NCI-H345 treated with DMSO at 0.1 percent for 48 hours (cell line): ENCODE measurements around the gene RAPGEFL1.
A peak's percentile ranks its signal among the peaks of the same experiment; 100 is the strongest.
"Not testable (repeated sequence)": the region's sequence is repeated elsewhere in the genome, so short reads cannot be mapped to it uniquely, and the experiment has no call there.

Source experiments
- DNase-seq: peaks from one replicate; lab custom pipeline; 2025; ENCODE audit not compliant: unreplicated experiment; lab: John Stamatoyannopoulos, UW

Gene RAPGEFL1

DNA sequence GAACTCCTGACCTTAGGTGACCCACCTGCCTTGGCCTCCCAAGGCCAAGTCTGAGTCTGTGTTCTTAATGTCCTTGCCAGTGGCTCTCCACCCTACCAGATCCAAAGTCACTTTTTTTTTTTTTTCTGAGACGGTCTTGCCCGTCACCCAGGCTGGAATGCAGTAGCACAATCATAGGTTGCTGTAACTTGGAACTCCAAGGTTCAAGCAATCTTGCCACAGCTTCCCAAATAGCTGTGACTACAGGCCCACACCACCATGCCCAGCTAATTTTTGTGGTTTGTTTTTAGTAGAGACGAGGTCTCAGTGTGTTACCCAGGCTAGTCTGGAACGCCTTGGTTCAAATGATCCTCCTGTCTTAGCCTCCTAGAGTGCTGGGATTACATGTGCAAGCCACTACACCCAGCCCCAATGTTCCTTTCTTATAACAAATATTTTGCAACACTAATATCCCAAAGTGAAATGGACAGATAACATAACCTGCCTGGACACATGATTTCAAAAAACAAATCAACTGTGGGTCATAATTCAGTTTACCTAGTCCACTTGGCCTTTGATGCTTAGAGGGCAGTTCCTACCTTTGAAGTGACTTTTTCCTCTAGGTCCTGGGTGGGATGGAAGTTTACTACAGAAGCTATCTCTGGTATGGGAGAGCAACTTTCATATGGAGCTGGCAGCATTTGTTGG lies 4.0 kb upstream of the RAPGEFL1 start:
- DNase-seq = no peak

DNA sequence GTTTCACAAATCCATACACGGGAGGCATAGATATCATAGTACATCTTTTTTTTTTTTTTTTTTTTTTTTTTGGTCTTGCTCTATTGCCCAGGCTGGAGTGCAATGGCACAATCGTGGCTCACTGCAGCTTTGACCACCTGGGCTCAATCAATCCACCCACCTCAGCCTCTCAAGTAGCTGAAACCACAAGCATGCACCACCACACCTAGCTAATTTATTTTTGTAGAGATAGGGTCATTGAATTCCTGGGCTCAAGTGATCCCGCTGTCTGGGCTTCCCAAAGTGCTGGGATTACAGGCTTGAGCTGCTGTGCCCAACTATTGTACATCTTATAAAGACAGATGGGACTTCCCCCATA lies 3.5 kb upstream of the RAPGEFL1 start:
- no peak for DNase-seq

DNA sequence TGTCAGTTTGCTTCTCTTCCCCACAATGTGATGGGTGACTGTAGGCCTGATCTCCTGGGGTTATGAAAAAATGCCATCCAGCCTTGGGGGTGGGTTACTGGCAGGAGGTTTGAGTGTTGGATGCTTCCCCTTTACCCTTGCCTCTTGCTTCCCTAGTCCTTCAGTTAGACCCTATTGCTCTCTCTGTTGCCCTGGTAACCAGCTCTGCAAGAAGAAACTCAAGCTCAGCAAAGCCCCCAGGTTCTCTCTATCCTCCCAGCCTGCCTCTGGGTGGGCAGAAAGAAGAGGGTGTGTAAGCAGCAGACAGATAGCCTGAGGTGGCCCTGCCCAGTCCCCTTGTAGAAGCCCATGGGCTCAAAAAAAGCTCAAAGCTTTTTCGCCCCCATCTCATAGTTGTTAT lies 2.8 kb upstream of the RAPGEFL1 start:
- no peak for DNase-seq

DNA sequence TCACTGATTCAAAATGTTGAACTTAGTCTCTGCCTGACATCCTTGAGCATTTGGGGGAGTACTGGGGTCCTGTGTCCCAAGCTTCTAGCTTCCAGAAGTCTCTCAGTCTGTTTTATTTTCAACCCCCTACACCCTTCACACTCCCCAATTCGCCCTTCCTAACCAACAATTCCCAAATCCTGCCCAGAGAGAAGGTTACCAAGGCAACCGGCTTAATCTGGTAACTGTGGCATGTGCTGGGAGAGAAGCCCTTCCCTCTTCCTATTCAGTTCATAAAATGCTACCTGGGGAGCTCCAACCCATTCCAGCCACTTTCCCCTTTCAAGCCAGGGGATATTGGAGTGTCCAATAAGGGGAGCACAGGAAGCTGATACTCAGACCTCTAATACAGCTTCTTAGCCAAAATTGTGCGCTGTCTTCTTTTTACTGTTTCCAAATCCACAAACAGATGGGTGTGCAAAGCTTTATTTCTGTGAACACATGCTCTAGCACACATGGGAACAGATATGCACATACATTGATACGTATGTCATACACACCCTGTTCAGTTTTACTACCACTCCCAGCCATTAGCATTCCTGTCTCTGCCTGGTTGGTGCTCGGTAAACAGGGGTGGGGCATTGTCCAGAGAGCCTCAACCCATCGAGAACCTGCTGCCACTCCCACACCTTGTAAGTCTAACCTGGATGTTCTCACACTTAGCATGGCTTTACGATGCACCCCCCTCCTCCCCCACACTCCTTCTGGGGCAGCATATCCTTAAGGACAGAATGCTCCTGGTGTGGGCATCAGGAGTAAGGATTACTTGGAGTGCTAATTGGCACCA lies 1.1 kb upstream of the RAPGEFL1 start:
- no peak for DNase-seq

DNA sequence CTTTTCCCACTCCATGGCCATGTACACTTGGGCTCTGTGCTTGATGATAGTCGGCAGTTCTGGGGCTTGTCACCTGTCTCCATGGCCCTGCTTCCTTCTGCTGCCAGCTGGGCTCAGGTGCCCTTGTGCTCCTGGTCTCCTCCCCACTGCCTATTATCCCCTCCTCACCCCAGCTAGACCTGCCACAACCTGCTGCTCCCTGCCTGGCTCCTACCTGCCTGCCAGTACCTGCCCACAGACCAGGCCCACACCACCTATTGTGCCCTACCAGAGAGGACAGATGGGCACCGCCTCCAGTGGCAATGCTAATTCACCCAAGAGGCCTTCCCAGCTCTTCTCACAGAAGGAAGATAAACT lies 538 bp upstream of the RAPGEFL1 start:
- peak; percentile 46 for DNase-seq

DNA sequence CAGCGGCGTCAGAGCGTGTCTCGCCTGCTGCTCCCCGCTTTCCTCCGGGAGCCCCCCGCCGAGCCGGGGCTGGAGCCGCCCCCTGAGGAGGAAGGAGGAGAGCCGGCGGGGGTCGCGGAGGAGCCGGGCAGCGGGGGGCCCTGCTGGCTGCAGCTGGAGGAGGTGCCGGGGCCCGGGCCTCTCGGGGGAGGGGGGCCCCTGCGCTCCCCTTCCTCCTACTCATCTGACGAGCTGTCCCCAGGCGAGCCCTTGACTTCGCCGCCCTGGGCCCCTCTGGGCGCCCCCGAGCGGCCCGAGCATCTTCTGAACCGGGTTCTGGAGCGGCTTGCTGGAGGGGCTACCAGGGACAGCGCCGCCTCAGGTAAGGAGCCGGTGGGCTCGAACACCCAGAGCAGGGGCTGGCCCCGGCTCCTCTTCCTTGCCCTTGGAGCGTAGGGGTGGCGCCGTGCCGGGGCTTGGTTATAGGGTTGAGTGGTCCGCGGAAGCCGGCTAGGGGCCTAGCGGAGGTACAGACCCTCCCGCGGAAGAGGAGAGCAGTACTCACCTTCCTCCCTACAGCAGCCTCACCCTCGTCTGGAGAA lies 841 bp downstream of the RAPGEFL1 start:
- DNase-seq = no peak

DNA sequence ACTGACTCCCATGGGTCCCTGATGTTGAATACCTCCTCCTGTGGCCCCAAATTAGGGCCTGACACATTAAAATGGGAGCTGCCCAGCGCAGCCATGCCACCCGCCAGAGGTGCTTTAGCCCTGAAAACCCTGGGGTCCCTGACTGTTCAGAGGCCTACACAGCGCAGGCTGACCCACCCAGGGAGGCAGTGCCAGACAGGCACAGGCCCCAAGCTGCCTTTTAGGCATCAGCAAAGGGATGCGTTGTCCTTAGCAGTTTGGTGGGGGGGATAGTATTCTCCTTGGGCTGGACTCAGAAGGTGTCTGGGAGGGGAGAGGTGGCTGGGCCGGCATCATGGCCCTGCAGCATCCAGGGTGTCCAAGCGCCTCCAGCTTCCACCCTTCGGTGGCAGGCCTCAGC lies 1.4 kb downstream of the RAPGEFL1 start:
- DNase-seq = no peak

DNA sequence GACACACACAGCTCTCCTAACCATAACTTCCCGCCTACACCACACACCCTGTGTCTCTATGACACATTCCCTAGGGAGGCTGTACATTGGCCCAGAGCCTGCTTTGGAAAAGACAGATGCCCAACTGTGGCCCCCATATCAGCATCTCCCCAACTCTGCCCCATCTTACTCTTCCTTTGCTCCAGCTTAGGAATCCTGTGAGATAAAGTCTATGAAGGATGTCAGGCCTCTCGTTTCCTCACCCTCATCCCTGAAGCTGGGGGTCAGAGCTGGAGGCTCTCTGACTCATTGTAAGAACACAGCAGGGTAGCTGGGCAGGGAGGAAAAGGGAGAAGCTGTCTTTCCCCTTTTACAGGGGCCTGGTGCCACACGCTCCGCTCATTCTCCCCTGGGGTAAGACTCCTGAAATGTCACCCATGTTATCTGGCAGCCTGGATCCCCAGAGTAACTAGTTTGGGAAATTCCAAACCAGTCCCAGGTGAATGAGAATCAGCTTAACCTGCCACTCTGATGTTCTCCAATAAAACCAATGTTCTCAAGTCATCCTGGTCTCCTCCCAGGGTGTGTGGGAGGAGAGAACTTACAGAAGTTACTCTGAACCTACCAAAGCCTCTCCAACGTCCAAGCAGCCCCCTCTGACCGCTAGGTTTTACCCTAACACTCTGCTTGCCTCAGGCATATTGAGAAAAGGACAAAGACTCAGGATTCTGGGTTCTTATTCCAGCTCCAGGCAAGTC lies 2.8 kb downstream of the RAPGEFL1 start:
- DNase-seq = no peak

DNA sequence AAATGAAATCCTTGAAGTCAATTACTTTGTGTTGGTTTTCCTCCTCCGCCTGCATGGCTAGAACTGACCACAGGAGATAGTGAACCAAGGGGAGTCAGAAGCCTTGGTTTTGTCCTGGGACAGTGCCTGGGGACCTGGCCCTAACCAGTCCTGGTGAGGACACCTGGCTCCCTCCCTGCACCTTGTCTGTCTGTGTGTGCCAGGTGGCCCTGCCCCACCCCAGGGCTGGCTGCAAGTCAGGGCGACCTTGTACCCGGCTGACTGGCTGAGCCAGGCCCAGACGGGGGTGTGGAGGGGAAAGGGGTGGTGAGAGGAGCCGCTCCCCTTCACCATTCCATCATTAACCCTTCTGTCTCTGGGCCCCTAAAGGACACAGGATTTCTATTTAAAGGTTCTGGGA lies 3.4 kb downstream of the RAPGEFL1 start:
- no peak for DNase-seq

DNA sequence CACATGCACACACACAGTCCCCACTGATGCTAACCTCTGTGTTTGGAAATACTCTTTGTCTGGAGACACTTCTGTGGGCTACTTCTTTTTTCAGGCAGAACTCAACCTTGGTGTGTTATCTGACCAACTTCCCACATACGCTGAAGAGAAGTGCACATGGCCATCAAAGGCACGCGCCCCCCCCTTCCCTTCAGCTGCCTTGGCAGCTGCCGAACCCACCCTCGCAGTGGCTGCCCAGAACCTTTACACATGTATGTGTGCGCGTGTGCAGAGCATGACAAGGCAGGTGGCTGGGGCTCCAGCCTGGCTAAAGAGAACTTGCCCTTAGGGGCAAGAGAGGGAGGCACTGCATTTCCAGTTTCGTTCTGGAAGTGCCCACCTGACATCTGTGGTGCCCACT lies 3.9 kb downstream of the RAPGEFL1 start:
- DNase-seq = no peak

DNA sequence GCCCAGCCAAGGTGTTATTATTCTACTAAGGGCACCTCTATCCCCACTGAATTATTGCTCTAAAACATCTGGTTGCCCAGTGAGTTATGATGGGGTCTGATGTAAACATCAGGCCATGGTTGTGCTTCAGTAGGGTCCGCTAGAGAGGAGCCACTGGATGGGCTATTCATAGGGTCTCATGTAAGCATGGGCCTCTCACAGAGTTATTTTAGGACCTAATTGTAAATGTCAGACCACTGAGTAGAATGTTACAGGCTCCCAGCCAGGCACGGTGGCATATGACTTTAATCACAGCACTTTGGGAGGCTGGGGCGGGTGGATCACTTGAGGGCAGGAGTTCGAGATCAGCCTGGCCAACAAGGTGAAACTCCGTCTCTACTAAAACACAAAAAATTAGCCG lies 5.3 kb downstream of the RAPGEFL1 start:
- no peak for DNase-seq

DNA sequence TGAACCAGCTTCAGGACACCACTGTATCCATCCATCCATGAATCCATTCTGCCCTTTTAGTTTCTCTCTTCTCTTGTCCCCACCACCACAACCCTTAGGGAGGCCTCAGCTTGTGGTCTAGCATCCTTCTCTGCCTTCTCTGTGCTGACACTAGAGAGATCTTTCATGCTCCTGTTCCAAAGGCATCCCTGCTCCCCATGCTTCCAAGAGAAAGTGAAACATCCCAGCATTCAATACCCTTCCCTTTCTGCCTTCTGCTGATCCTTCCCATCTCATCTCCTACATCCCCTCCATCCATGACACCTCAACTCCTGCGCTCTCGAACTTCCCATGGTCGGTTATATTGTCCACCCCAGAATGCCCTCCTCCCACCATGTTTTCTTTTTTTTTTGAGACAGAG lies 10.0 kb downstream of the RAPGEFL1 start:
- no peak for DNase-seq

DNA sequence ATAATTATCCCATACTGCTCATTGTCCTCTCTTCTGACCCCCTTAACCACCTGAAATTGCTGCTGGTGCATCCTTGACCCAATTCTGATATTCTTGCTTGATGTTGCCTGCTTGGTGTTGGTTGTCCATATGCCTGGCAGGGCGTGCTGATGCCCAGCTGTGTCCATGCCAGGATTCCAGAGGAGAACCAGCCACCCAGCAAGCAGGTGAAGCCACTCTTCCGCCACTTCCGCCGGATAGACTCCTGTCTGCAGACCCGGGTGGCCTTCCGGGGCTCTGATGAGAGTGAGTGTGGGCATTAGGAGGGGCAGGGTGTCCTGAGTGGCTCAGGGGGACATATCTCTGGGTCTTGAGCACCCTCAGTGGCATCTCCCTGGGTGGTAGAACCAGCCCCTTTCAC lies 11.4 kb downstream of the RAPGEFL1 start:
- DNase-seq = no peak

DNA sequence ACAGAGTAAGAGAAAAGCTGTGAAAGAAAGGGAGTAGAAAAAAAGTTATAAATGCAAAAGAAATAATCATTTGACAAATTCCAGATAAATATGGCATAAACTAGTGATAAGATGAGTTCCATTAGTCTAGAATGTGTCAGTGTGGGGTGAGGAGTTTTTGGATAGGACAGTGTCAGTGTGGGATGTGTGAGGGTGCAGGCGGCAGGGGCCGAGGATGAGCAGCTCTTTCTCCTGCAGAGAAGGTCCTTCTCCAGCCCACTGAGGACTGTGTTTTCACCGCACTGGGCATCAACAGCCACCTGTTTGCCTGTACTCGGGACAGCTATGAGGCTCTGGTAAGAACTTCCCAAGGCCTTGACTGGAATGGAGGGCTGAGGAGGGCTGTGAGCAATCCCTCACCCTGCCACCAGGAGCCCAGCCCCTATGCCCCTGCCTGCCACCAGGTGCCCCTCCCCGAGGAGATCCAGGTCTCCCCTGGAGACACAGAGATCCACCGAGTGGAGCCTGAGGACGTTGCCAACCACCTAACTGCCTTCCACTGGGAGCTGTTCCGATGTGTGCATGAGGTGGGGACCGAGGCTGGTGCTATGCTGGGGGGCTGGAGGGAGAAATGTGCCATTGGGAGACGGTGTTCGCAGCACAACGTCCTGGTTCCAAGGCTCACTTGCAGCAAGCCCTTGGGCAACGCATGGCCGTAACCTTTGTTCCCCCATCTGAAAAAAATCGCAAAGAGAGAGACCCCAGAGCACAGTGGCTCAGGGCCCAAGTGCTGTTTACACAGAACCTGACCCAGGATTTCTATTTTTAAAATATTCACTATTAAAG lies 13.1 kb downstream of the RAPGEFL1 start:
- DNase-seq = peak; percentile 49

DNA sequence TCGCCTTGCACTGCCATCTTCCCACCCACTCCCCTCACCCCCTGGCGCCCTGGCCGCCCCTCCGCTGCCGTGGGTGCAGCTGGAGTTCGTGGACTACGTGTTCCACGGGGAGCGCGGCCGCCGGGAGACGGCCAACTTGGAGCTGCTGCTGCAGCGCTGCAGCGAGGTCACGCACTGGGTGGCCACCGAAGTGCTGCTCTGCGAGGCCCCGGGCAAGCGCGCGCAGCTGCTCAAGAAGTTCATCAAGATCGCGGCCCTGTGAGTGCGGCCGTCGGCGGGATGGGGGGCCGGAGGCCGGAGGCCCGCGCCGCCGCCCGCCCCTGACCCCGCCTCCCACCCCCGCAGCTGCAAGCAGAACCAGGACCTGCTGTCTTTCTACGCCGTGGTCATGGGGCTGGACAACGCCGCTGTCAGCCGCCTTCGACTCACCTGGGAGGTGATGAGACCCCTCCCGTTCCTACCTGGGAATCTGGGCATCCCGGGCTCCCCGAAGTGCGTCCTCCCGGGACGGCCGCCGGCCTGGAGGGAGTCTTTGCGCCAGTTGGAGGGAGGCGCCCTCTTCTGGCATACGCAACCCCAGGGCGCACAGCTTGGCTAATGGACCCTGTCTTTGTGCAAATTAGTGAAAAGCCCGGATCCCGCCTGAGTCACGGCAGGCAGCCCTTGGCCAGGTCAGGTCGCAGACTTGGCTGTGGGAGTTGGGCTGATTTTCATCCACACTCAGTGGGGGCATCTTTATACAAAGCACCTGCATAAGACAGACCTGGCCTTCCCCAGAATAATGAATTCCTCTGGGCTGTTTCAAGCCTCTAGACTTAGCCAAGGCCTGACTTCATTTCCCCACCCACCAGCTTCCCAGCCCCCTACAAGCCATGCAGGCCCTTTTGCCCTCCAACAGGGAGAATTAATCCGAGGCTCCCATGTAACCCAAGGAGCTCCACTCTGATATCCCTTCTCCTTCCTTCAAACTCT lies 14.3 kb downstream of the RAPGEFL1 start:
- peak; percentile 80 for DNase-seq

DNA sequence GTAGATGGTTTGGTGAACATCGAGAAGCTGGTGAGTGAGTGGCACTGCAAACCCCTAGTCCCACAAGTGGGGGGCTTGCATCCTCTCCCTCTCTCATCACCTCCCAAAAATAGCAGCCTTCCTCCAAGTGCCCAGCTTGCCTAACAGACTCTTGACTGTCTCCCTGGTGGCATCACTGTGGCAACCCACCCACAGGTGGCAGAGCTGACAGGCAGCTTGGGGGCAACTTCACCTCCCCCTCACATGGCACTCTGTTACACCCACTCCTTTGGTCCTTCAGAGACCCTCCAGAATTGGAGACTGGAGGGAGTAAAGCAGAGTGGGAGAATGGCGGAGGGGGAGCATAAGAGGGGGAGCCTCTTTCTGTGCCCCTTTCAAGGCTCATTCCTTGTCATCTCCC lies 15.7 kb downstream of the RAPGEFL1 start:
- no peak for DNase-seq

DNA sequence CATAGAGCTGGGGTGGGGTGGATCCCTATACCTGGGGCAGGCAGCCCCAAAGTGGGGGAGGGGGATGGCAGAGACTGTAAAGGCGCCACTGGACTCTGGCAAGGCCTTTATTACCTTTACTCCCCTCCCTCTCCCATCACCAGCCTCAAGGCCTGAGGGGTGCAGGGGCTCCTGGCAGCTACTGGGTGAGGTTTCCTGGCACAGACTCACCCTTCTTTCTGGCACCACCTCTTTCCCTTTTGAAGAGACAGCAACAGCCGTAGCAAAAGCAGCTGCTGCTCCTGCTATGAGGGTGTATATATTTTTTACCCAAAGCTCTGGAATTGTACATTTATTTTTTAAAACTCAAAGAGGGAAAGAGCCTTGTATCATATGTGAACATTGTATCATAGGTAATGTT lies 17.6 kb downstream of the RAPGEFL1 start:
- DNase-seq = no peak

DNA sequence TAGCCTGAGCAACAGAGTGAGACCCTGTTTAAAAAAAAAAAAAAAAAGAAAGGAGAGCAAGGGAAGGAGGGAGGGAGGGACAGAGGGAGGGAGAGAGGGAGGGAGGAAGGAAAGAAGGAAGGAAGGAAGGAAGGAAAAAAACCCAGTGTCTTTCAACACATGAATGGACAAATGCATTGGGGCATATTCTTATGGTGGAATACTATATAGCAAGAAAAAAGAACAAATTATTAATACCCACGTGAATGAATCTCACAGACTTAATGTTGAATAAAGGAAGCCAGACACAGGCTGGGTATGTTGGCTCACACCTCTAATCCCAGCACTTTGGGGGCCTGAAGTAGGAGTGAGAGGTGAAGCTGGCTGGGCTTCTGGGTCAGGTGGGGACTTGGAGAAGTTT lies 20.3 kb downstream of the RAPGEFL1 start:
- DNase-seq = no peak

DNA sequence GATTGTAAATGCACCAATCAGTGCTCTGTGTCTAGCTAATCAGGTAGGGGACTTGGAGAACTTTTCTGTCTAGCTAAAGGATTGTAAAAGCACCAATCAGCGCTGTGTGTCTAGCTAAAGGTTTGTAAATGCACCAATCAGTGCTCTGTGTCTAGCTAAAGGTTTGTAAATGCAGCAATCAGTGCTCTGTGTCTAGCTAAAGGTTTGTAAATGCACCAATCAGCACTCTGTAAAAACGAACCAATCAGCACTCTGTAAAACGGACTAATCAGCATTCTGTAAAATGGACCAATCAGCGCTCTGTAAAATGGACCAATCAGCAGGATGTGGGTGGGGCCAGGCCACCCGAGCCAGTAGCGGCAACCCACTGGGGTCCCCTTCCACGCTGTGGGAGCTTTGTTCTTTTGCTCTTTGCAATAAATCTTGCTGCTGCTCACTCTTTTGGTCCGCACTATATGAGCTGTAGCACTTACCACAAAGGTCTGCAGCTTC lies 20.7 kb downstream of the RAPGEFL1 start:
- DNase-seq = not testable (repeated sequence)

DNA sequence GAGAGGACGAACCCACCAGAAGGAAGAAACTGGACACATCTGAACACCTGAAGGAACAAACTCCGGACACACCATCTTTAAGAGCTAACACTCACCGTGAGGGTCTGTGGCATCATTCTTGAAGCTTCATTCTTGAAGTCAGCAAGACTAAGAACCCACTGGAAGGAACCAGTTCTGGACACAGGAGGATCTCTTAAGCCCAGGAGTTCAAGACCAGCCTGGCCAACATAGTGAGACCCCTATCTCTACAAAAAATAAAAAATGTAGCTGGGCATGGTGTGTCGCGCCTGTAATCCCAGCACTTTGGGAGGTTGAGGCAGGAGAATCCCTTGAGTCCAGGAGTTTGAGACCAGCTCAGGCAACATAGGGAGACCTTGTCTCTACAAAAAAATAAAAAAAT lies 21.3 kb downstream of the RAPGEFL1 start:
- no peak for DNase-seq
